Right lobe of liver (tissue), 6 donors: ENCODE measurements around the gene KRT31. TPM values are rescaled to one million over a fixed set of nuclear protein-coding genes. Genes with fewer than 3 reads are reported as not detected.
"Not testable (repeated sequence)": the region's sequence is repeated elsewhere in the genome, so short reads cannot be mapped to it uniquely, and the experiment has no call there.

Experiments used
- ATAC-seq, 4 donors: fragments of 200-7000 bp; cut with Tn5 transposase; one replicate each; pipeline ENCODE4 v1.9.1; 2020; ENCODE audit warnings: mild to moderate bottlenecking in 4 of 4, moderate library complexity in 4 of 4
- DNase-seq, 3 donors: peaks; one replicate each; pipeline ENCODE4 v3.0.0-alpha.2; 2020
- H3K27ac ChIP-seq, 3 donors: fragments of 200-600 bp; one replicate each; pipeline ENCODE4 v1.8.0; 2022
- H3K27me3 ChIP-seq, 2 donors: fragments of 200-600 bp; one replicate each; pipeline ENCODE4 v1.8.0; 2022
- H3K36me3 ChIP-seq, 4 donors: fragments of 200-600 bp; sonication (generic) in 1 of 4; one replicate each; pipeline versions ENCODE4 v1.5.1 to v1.8.0; 2017 to 2022; ENCODE audit warnings: control low read depth in 1 of 4
- H3K4me1 ChIP-seq, 4 donors: fragments of 200-600 bp; sonication (generic) in 1 of 4; one replicate each; pipeline versions ENCODE4 v1.5.1 to v1.8.0; 2017 to 2022; ENCODE audit warnings: control low read depth in 1 of 4
- H3K4me3 ChIP-seq, 3 donors: fragments of 200-600 bp; one replicate each; pipeline ENCODE4 v1.8.0; 2022
- H3K9me3 ChIP-seq, 4 donors: fragments of 200-600 bp; sonication (generic) in 1 of 4; one replicate each; pipeline versions ENCODE4 v1.5.1 to v1.8.0; 2017 to 2022; ENCODE audit warnings: control low read depth in 1 of 4
- CTCF ChIP-seq, 4 donors: fragments of 200-600 bp in 3 of 4; fragments of 450-650 bp in 1 of 4; IDR thresholded peaks; one replicate each; pipeline versions ENCODE4 v1.5.1 to v1.8.0; 2016 to 2022; ENCODE audit warnings: antibody characterized with exemption in 4 of 4, mild to moderate bottlenecking in 2 of 4
- POLR2A ChIP-seq: fragments of 450-650 bp; IDR thresholded peaks from one replicate; pipeline ENCODE4 v1.6.1; 2017; ENCODE audit warnings: antibody characterized with exemption, mild to moderate bottlenecking
- WGBS: methylation state at CpG from one replicate; pipeline ENCODE4 v1.1.6; 2018; ENCODE audit warnings: low coverage, low lambda C conversion rate; ENCODE audit not compliant: insufficient coverage; ENCODE audit errors: missing lambda C conversion rate; 5-methylcytosine and 5-hydroxymethylcytosine counted together
- intact Hi-C, 2 donors: fragments of 100-400 bp; cut with DNase I; formaldehyde crosslinking; loops; one replicate each; pipeline versions ENCODE4 v1.11.2 to v1.14.1; 2022
- total RNA-seq, 6 experiments: library from RNA; depleted of rRNA in 2 of 6; stranded (reverse); fragments of >200 nt in 2 of 6; fragmentation: NEBNext Ultra II Directional in 3 of 6; extraction: Animal tissue kit (Norgen Biotek cat#: 25700) in 3 of 6; gene quantifications; one replicate each; pipeline versions ENCODE4 v1.1.0 to v1.2.4, GENCODE V29; 2016 to 2023
- donor health status: DM: no; HTN: yes; CAD: no.
- donor health status: DM: no; HTN: no; CAD: no.
- donor health status: DM: no; HTN: no; CAD: no.
- donor health status: DM: no; HTN: yes; CAD: no.
- donor health status: DM: no; HTN: yes; CAD: no.

KRT31 gene
- total RNA-seq, 6 experiments from 2014 or later, result not detected

- H3K4me3 ChIP-seq, result no peak overlapping the region
- no peaks in the 10 kb centered on the region for H3K36me3 ChIP-seq
These were observed 42.9 kb downstream of the KRT31 start for GRCh38 chr17:41354536-41354935.

GRCh38 chr17:41352597-41353366 lies 44.6 kb downstream of the KRT31 start:
- Histone ChIP-seq H3K36me3 (no peaks in the 10 kb centered on the region), H3K9me3 (no peaks in the 10 kb centered on the region), H3K4me3 (no peak overlapping the region), H3K4me1 (no peaks in the 10 kb centered on the region), H3K27ac (no peak overlapping the region), H3K27me3 (no peaks in the 10 kb centered on the region)
- DNase-seq, result no peak
- intact Hi-C loops, result no loop called here
- TF ChIP-seq POLR2A, result no peak
- TF ChIP-seq CTCF (IDR thresholded peaks at IDR 0.05), result no peak
- no peak for ATAC-seq
- 50% methylated on average over 4 of the region's 7 CpGs for WGBS

More at GRCh38 chr17:41354536-41354935, 42.9 kb downstream of the KRT31 start:
- Histone ChIP-seq H3K9me3 (no peaks in the 10 kb centered on the region), H3K27me3 (no peaks in the 10 kb centered on the region), H3K4me1 (no peaks in the 10 kb centered on the region), H3K27ac (no peak overlapping the region)
- no peak for TF ChIP-seq CTCF (IDR thresholded peaks at IDR 0.05)
- no peak for TF ChIP-seq POLR2A
- WGBS, result 58% methylated on average over 4 of the region's 4 CpGs
- DNase-seq (no peak), ATAC-seq (no peak)
- intact Hi-C loops, result no loop called here

- intact Hi-C loops, result no loop called here
- H3K4me3 ChIP-seq, result no peak overlapping the region
- no peak for TF ChIP-seq CTCF (IDR thresholded peaks at IDR 0.05)
- TF ChIP-seq POLR2A, result no peak
- ATAC-seq (no peak), DNase-seq (no peak)
- H3K27ac ChIP-seq, result no peak overlapping the region
- no peaks in the 10 kb centered on the region for H3K9me3 ChIP-seq
- 63% methylated on average over 2 of the region's 2 CpGs for WGBS
- no peaks in the 10 kb centered on the region for H3K36me3 ChIP-seq
- H3K27me3 ChIP-seq, result no peaks in the 10 kb centered on the region
- H3K4me1 ChIP-seq, result no peaks in the 10 kb centered on the region
These were observed 46.2 kb downstream of the KRT31 start for GRCh38 chr17:41351177-41351576.

GRCh38 chr17:41350381-41350878 lies 47.0 kb downstream of the KRT31 start, which contains the start of gene KRT33A:
Gene KRT33A, minus strand, starts transcription at chr17:41350828. Its CDS starts 61 bp downstream, at chr17:41350767.
- ATAC-seq, H3K4me1 ChIP-seq, DNase-seq, H3K9me3 ChIP-seq, H3K36me3 ChIP-seq, H3K27me3 ChIP-seq, H3K4me3 ChIP-seq, H3K27ac ChIP-seq, intact Hi-C loops: not testable (repeated sequence)
- 60% methylated on average over 3 of the region's 16 CpGs for WGBS
